ENCODE measurements around the gene MATN3. TPM values are rescaled to one million over a fixed set of nuclear protein-coding genes. Genes with fewer than 3 reads are reported as not detected.

The MATN3 gene
- total and polyA plus RNA-seq, 2 of the 13 experiments (the other 11 are each of a cell fraction or from before 2014, with no cell fraction given), result 36.1 to 208 TPM

GRCh38 chr2:20050646-20051531 lies 38.4 kb upstream of the MATN3 start (continued):
- no peak for TF ChIP-seq SIX4 (CRISPR knock-in tag; IDR thresholded peaks at IDR 0.05)
- TF ChIP-seq CTCF (CRISPR knock-in tag; IDR thresholded peaks at IDR 0.05), result peak; percentile 72
- no peak for TF ChIP-seq ZNF224 (CRISPR knock-in tag; IDR thresholded peaks at IDR 0.05)
- no peak for TF ChIP-seq THAP11 (CRISPR knock-in tag; IDR thresholded peaks at IDR 0.05)
- TF ChIP-seq GTF3A (CRISPR knock-in tag; conservative IDR thresholded peaks at IDR 0.05), result no peak
- no peak for TF ChIP-seq NFKB2 (CRISPR knock-in tag; IDR thresholded peaks at IDR 0.05; ENCODE audit: borderline replicate concordance)
- 0 out of 2 replicates have a peak, but pooled peaks have one; percentile 24 for TF ChIP-seq ATF2 (CRISPR knock-in tag; IDR thresholded peaks at IDR 0.05)
- no peak for TF ChIP-seq ZNF207 (IDR thresholded peaks at IDR 0.05; ENCODE audit: borderline replicate concordance)
- no peak for TF ChIP-seq ZBTB21 (CRISPR knock-in tag; IDR thresholded peaks at IDR 0.05)
- no peak for TF ChIP-seq ZNF670 (CRISPR knock-in tag; IDR thresholded peaks at IDR 0.05; ENCODE audit: borderline replicate concordance)
- no peak for TF ChIP-seq ZNF484 (CRISPR knock-in tag; IDR thresholded peaks at IDR 0.05; ENCODE audit: borderline replicate concordance, low read depth)
- TF ChIP-seq ZNF282 (IDR thresholded peaks at IDR 0.05; ENCODE audit: partially characterized antibody), result no peak
- no peak for TF ChIP-seq GLI4 (CRISPR knock-in tag; IDR thresholded peaks at IDR 0.05; ENCODE audit: borderline replicate concordance)
- TF ChIP-seq ZNF512 (CRISPR knock-in tag; IDR thresholded peaks at IDR 0.05), result no peak
- TF ChIP-seq GLMP (CRISPR knock-in tag; IDR thresholded peaks at IDR 0.05; ENCODE audit: borderline replicate concordance), result no peak
- no peak for TF ChIP-seq ZBTB14 (CRISPR knock-in tag; IDR thresholded peaks at IDR 0.05)
- TF ChIP-seq HOXD1 (CRISPR knock-in tag; IDR thresholded peaks at IDR 0.05), result no peak
- peak; percentile 35; the same call in 1 of the 2 replicates for TF ChIP-seq SIX1 (CRISPR knock-in tag; IDR thresholded peaks at IDR 0.05; ENCODE audit: borderline replicate concordance)

All from HepG2 (cell line).